H9 (cell line): ENCODE measurements around the gene S100A6. TPM values are rescaled to one million over a fixed set of nuclear protein-coding genes. Genes with fewer than 3 reads are reported as not detected.

Source experiments
- DNase-seq: peaks from one replicate; pipeline ENCODE4 v3.0.0-alpha.2; 2017
- H2AFZ ChIP-seq: one replicate; pipeline ENCODE4 v1.6.1; 2013; ENCODE audit warnings: mild to moderate bottlenecking, low read length, control low read depth, moderate library complexity
- H2AK5ac ChIP-seq: 2 replicates; pipeline ENCODE4 v1.6.1; 2013; ENCODE audit warnings: low read length, control low read depth, mixed read lengths; ENCODE audit not compliant: insufficient read length
- H2BK120ac ChIP-seq: one replicate; pipeline ENCODE4 v1.6.1; 2013; ENCODE audit warnings: low read depth, mild to moderate bottlenecking, low read length, control low read depth, inconsistent platforms; ENCODE audit not compliant: poor library complexity, severe bottlenecking
- H2BK12ac ChIP-seq: 2 replicates; pipeline ENCODE4 v1.6.1; 2013; ENCODE audit warnings: low read length, control low read depth, mixed read lengths, low read depth; ENCODE audit not compliant: insufficient read length
- H2BK15ac ChIP-seq: 2 replicates; pipeline ENCODE4 v1.6.1; 2013; ENCODE audit warnings: low read depth, low read length, control low read depth
- H2BK20ac ChIP-seq: one replicate; pipeline ENCODE4 v1.6.1; 2013; ENCODE audit warnings: low read depth, mild to moderate bottlenecking, low read length, control low read depth, inconsistent platforms; ENCODE audit not compliant: poor library complexity, severe bottlenecking
- H2BK5ac ChIP-seq: 2 replicates; pipeline ENCODE4 v1.6.1; 2013; ENCODE audit warnings: low read length, control low read depth, mixed read lengths; ENCODE audit not compliant: insufficient read length
- H3K14ac ChIP-seq: 2 replicates; pipeline ENCODE4 v1.6.1; 2013; ENCODE audit warnings: low read length, control low read depth; ENCODE audit not compliant: insufficient read depth
- H3K18ac ChIP-seq: 2 replicates; pipeline ENCODE4 v1.6.1; 2013; ENCODE audit warnings: low read depth, mild to moderate bottlenecking, mixed read lengths, low read length, control low read depth; ENCODE audit not compliant: insufficient read length
- H3K23ac ChIP-seq: 2 replicates; pipeline ENCODE4 v1.6.1; 2013; ENCODE audit warnings: low read length, control low read depth, mixed read lengths, low read depth; ENCODE audit not compliant: insufficient read length
- H3K23me2 ChIP-seq: 2 replicates; pipeline ENCODE4 v1.6.1; 2013; ENCODE audit warnings: low read depth, mild to moderate bottlenecking, mixed read lengths, low read length, control low read depth; ENCODE audit not compliant: insufficient read length, poor library complexity, severe bottlenecking
- H3K27ac ChIP-seq: 2 replicates; pipeline ENCODE4 v1.5.1; 2013; ENCODE audit warnings: low read length, control low read depth, mixed read lengths, low read depth; ENCODE audit not compliant: insufficient read length
- H3K27me3 ChIP-seq: 2 replicates; pipeline ENCODE4 v1.6.1; 2013; ENCODE audit warnings: low read length, control low read depth, inconsistent platforms; ENCODE audit not compliant: insufficient read depth
- H3K4ac ChIP-seq: 2 replicates; pipeline ENCODE4 v1.6.1; 2013; ENCODE audit warnings: low read depth, mild to moderate bottlenecking, control low read depth, inconsistent platforms, low read length, moderate library complexity
- H3K4me1 ChIP-seq: 2 replicates; pipeline ENCODE4 v1.6.1; 2013; ENCODE audit warnings: low read length, control low read depth, inconsistent platforms; ENCODE audit not compliant: insufficient read depth
- H3K4me2 ChIP-seq: 2 replicates; pipeline ENCODE4 v1.6.1; 2013; ENCODE audit warnings: low read length, control low read depth, mixed read lengths; ENCODE audit not compliant: insufficient read length, insufficient read depth
- H3K56ac ChIP-seq: 2 replicates; pipeline ENCODE4 v1.6.1; 2013; ENCODE audit warnings: low read depth, mild to moderate bottlenecking, mixed read lengths, low read length, control low read depth; ENCODE audit not compliant: insufficient read length
- H3K79me1 ChIP-seq: 2 replicates; pipeline ENCODE4 v1.6.1; 2013; ENCODE audit warnings: low read depth, mild to moderate bottlenecking, moderate library complexity, low read length, control low read depth, inconsistent platforms; ENCODE audit not compliant: insufficient read depth, poor library complexity, severe bottlenecking
- H3K79me2 ChIP-seq: 2 replicates; pipeline ENCODE4 v1.6.1; 2013; ENCODE audit warnings: low read length, control low read depth, inconsistent platforms; ENCODE audit not compliant: insufficient read depth
- H3K9ac ChIP-seq: 2 replicates; pipeline ENCODE4 v1.6.1; 2013; ENCODE audit warnings: low read length, control low read depth, mixed read lengths; ENCODE audit not compliant: insufficient read length; ENCODE audit errors: extremely low read depth
- H3K9me3 ChIP-seq: one replicate; pipeline ENCODE4 v1.6.1; 2013; ENCODE audit warnings: low read depth, low read length, inconsistent platforms; ENCODE audit not compliant: control insufficient read depth
- H3T11ph ChIP-seq: one replicate; pipeline ENCODE4 v1.6.1; 2013; ENCODE audit warnings: mild to moderate bottlenecking, low read length, control low read depth, inconsistent platforms
- H4K20me1 ChIP-seq: one replicate; pipeline ENCODE4 v1.6.1; 2013; ENCODE audit not compliant: control insufficient read depth, insufficient read length, insufficient read depth
- H4K5ac ChIP-seq: 2 replicates; pipeline ENCODE4 v1.6.1; 2013; ENCODE audit warnings: low read depth, mild to moderate bottlenecking, mixed read lengths, low read length, control low read depth; ENCODE audit not compliant: insufficient read length
- H4K8ac ChIP-seq: replicated peaks from 2 replicates; pipeline ENCODE4 v1.6.1; 2013; ENCODE audit warnings: low read length, control low read depth, mixed read lengths, low read depth; ENCODE audit not compliant: insufficient read length
- H4K91ac ChIP-seq: 2 replicates; pipeline ENCODE4 v1.6.1; 2013; ENCODE audit warnings: low read depth, mild to moderate bottlenecking, moderate library complexity, mixed read lengths, low read length, control low read depth; ENCODE audit not compliant: insufficient read length
- H3K27ac Mint-ChIP-seq, 3 experiments: 2 replicates in 2 of 3; 3 replicates in 1 of 3; pipeline ENCODE4 v1.8.0; 2020 to 2021; ENCODE audit warnings: mixed read lengths in 3 of 3, mild to moderate bottlenecking in 1 of 3, moderate library complexity in 1 of 3
- H3K27me3 Mint-ChIP-seq: 2 replicates; pipeline ENCODE4 v1.8.0; 2021; ENCODE audit warnings: low read depth, mild to moderate bottlenecking, moderate library complexity, mixed read lengths
- H3K36me3 Mint-ChIP-seq, 3 experiments: 2 replicates in 2 of 3; 3 replicates in 1 of 3; pipeline ENCODE4 v1.8.0; 2020 to 2021; ENCODE audit warnings: low read depth in 3 of 3, mixed read lengths in 3 of 3; ENCODE audit not compliant: insufficient read depth in 1 of 3
- H3K4me1 Mint-ChIP-seq, 2 experiments: 2 replicates each; pipeline ENCODE4 v1.8.0; 2020; ENCODE audit warnings: mixed read lengths in 2 of 2
- H3K4me3 Mint-ChIP-seq, 2 experiments: 2 replicates in 1 of 2; 3 replicates in 1 of 2; pipeline ENCODE4 v1.8.0; 2020 to 2021; ENCODE audit warnings: mild to moderate bottlenecking in 2 of 2, mixed read lengths in 2 of 2, moderate library complexity in 1 of 2
- H3K9me3 Mint-ChIP-seq, 2 experiments: 2 replicates in 1 of 2; 3 replicates in 1 of 2; pipeline ENCODE4 v1.8.0; 2020; ENCODE audit warnings: mild to moderate bottlenecking in 2 of 2, mixed read lengths in 2 of 2, moderate library complexity in 1 of 2
- CTCF ChIP-seq: fragments of 200-600 bp; sonication (generic); conservative IDR thresholded peaks from 3 replicates; pipeline ENCODE4 v1.8.0; 2021; ENCODE audit warnings: antibody characterized with exemption, mild to moderate bottlenecking
- WGBS: extraction: QIAGEN DNeasy Blood & Tissue Kit; methylation state at CpG from one replicate; pipeline ENCODE4 v1.1.7; 2013; ENCODE audit warnings: missing lambda C conversion rate, low lambda C conversion rate, mixed read lengths; ENCODE audit not compliant: insufficient read length; ENCODE audit errors: extremely low coverage; 5-methylcytosine and 5-hydroxymethylcytosine counted together
- total RNA-seq: library from RNA; stranded (reverse); gene quantifications from 2 replicates; pipeline ENCODE4 v1.2.1, GENCODE V29; 2021

The S100A6 gene
- total RNA-seq, 1 experiment from 2014 or later: not detected

- H2BK20ac ChIP-seq: no peak overlapping the region
- H2BK120ac ChIP-seq: no peak overlapping the region
- H3K27me3 ChIP-seq: no peaks in the 10 kb centered on the region
- no peaks in the 10 kb centered on the region for H3K4me1 ChIP-seq
- DNase-seq: no peak
- Mint-ChIP-seq H3K27ac (no peak overlapping the region), H3K36me3 (no peaks in the 10 kb centered on the region), H3K27me3 (peaks cover 9% of the 10 kb centered on the region), H3K4me3 (no peak overlapping the region), H3K9me3 (no peaks in the 10 kb centered on the region), H3K4me1 (peaks cover 2 to 6% of the 10 kb centered on the region in 2 experiments; a peak in 2 of 4 replicates)
- H3K23ac ChIP-seq: no peak overlapping the region
- no peak for TF ChIP-seq CTCF
- H3K27ac ChIP-seq: no peak overlapping the region
- H4K5ac ChIP-seq: no peak overlapping the region
- no peak overlapping the region for H2AK5ac ChIP-seq
- no peak overlapping the region for H2BK5ac ChIP-seq
- no peak overlapping the region for H2AFZ ChIP-seq
- no peak overlapping the region for H3K4me2 ChIP-seq
- H3T11ph ChIP-seq: no peak overlapping the region
- H4K8ac ChIP-seq: no peak overlapping the region
- H3K56ac ChIP-seq: no peak overlapping the region
- H4K91ac ChIP-seq: no peak overlapping the region
- no peaks in the 10 kb centered on the region for H3K79me2 ChIP-seq
- H2BK12ac ChIP-seq: no peak overlapping the region
- no CpG with 5 or more reads among the region's 1 CpG for WGBS
- no peak overlapping the region for H3K18ac ChIP-seq
- H3K4ac ChIP-seq: no peak overlapping the region
- no peak overlapping the region for H2BK15ac ChIP-seq
- H3K79me1 ChIP-seq: no peaks in the 10 kb centered on the region
- no peaks in the 10 kb centered on the region for H3K23me2 ChIP-seq
- H3K14ac ChIP-seq: no peak overlapping the region
- no peak overlapping the region for H3K9ac ChIP-seq
- H3K9me3 ChIP-seq: no peaks in the 10 kb centered on the region
- no peaks in the 10 kb centered on the region for H4K20me1 ChIP-seq
Observed at GRCh38 chr1:153505576-153505975, 30.2 kb downstream of the S100A6 start.
